GM18870 (cell line): ENCODE data around the gene USP17L21.
"Not testable (repeated sequence)": the region's sequence is repeated elsewhere in the genome, so short reads cannot be mapped to it uniquely, and the experiment has no call there.

ENCODE experiments used
- ATAC-seq: cut with Tn5 transposase; IDR thresholded peaks from one replicate; pipeline ENCODE4 v1.9.1; 2021; ENCODE audit warnings: moderate library complexity; ENCODE audit not compliant: unreplicated experiment

USP17L21 gene

GRCh38 chr4:9262572-9262971 is at the start of gene USP17L21:
USP17L21 (plus strand) TSS chr4:9262872; CDS start chr4:9262872, 0 bp downstream.
- ATAC-seq = not testable (repeated sequence)

- not testable (repeated sequence) for ATAC-seq
These were observed 48.0 kb upstream of the USP17L21 start for GRCh38 chr4:9214701-9215100.

GRCh38 chr4:9215105-9215504 is 47.6 kb upstream of the USP17L21 start, which contains the start of gene USP17L11:
USP17L11 (plus strand) TSS chr4:9215405; CDS start chr4:9215405, 0 bp downstream.
- not testable (repeated sequence) for ATAC-seq

- not testable (repeated sequence) for ATAC-seq
These were observed 42.8 kb upstream of the USP17L21 start, which contains the start of gene USP17L12 for GRCh38 chr4:9219852-9220251. USP17L12 (plus strand) TSS chr4:9220152; CDS start chr4:9220152, 0 bp downstream.

- ATAC-seq = not testable (repeated sequence)
These were observed 38.1 kb upstream of the USP17L21 start, which contains the start of gene USP17L13 for GRCh38 chr4:9224596-9224995. USP17L13 (plus strand) TSS chr4:9224896; CDS start chr4:9224896, 0 bp downstream.

GRCh38 chr4:9230249-9230648 is 32.4 kb upstream of the USP17L21 start:
- not testable (repeated sequence) for ATAC-seq

- not testable (repeated sequence) for ATAC-seq
These were observed 28.6 kb upstream of the USP17L21 start, which contains the start of gene USP17L15 for GRCh38 chr4:9234085-9234484. USP17L15 (plus strand) TSS chr4:9234385; CDS start chr4:9234385, 0 bp downstream.

- not testable (repeated sequence) for ATAC-seq
These were observed 24.2 kb upstream of the USP17L21 start for GRCh38 chr4:9238461-9238860.

GRCh38 chr4:9243579-9243978 is 19.1 kb upstream of the USP17L21 start, which contains the start of gene USP17L17:
USP17L17 (plus strand) TSS chr4:9243879; CDS start chr4:9243879, 0 bp downstream.
- not testable (repeated sequence) for ATAC-seq

GRCh38 chr4:9247953-9248680 is 14.6 kb upstream of the USP17L21 start, which contains the start of gene USP17L18:
USP17L18 (plus strand) TSS chr4:9248630; CDS start chr4:9248630, 0 bp downstream.
- ATAC-seq = not testable (repeated sequence)

GRCh38 chr4:9253078-9253477 is 9.6 kb upstream of the USP17L21 start, which contains the start of gene USP17L19:
USP17L19 (plus strand) TSS chr4:9253378; CDS start chr4:9253378, 0 bp downstream.
- ATAC-seq = not testable (repeated sequence)

GRCh38 chr4:9257824-9258223 is 4.8 kb upstream of the USP17L21 start, which contains the start of gene USP17L20:
USP17L20 (plus strand) TSS chr4:9258124; CDS start chr4:9258124, 0 bp downstream.
- not testable (repeated sequence) for ATAC-seq

GRCh38 chr4:9267319-9267718 is 4.6 kb downstream of the USP17L21 start, which contains the start of gene USP17L22:
USP17L22 (plus strand) TSS chr4:9267619; CDS start chr4:9267619, 0 bp downstream.
- ATAC-seq = not testable (repeated sequence)

GRCh38 chr4:9271719-9272118 is 9.0 kb downstream of the USP17L21 start:
- not testable (repeated sequence) for ATAC-seq
